Mucosa of stomach (tissue), 1 donor: ENCODE results near the gene MYO1D.
"Not testable (repeated sequence)": the region's sequence is repeated elsewhere in the genome, so short reads cannot be mapped to it uniquely, and the experiment has no call there.

Experiments used
- H3K27me3 ChIP-seq: one replicate; pipeline ENCODE4 v1.7.0; 2013; ENCODE audit warnings: mild to moderate bottlenecking, low read length; ENCODE audit not compliant: control insufficient read depth, insufficient read depth
- H3K36me3 ChIP-seq: one replicate; pipeline ENCODE4 v1.7.0; 2013; ENCODE audit warnings: low read length; ENCODE audit not compliant: control insufficient read depth, insufficient read depth
- H3K4me1 ChIP-seq: one replicate; pipeline ENCODE4 v1.7.0; 2013; ENCODE audit warnings: mild to moderate bottlenecking, low read length; ENCODE audit not compliant: control insufficient read depth, insufficient read depth
- H3K4me3 ChIP-seq: one replicate; pipeline ENCODE4 v1.7.0; 2013; ENCODE audit warnings: low read length
- H3K9ac ChIP-seq: one replicate; pipeline ENCODE4 v1.7.0; 2013; ENCODE audit warnings: mild to moderate bottlenecking, low read length, moderate library complexity
- H3K9me3 ChIP-seq: one replicate; pipeline ENCODE4 v1.7.0; 2013; ENCODE audit warnings: mild to moderate bottlenecking, low read length, moderate library complexity; ENCODE audit not compliant: control insufficient read depth
- donor health status: Pancreatic carcinoma.

MYO1D gene

GRCh38 chr17:32672711-32673110, 204.2 kb downstream of the MYO1D start:
- Histone ChIP-seq H3K4me3 (no peak overlapping the region), H3K4me1 (peaks cover 6% of the 10 kb centered on the region), H3K9me3 (no peaks in the 10 kb centered on the region), H3K27me3 (no peaks in the 10 kb centered on the region), H3K9ac (no peak overlapping the region), H3K36me3 (no peaks in the 10 kb centered on the region)

- Histone ChIP-seq H3K9me3 (no peaks in the 10 kb centered on the region), H3K9ac (no peak overlapping the region), H3K27me3 (no peaks in the 10 kb centered on the region), H3K4me3 (no peak overlapping the region), H3K36me3 (no peaks in the 10 kb centered on the region), H3K4me1 (peaks cover 6% of the 10 kb centered on the region)
These were observed 205.0 kb downstream of the MYO1D start for GRCh38 chr17:32671896-32672295.

DNA sequence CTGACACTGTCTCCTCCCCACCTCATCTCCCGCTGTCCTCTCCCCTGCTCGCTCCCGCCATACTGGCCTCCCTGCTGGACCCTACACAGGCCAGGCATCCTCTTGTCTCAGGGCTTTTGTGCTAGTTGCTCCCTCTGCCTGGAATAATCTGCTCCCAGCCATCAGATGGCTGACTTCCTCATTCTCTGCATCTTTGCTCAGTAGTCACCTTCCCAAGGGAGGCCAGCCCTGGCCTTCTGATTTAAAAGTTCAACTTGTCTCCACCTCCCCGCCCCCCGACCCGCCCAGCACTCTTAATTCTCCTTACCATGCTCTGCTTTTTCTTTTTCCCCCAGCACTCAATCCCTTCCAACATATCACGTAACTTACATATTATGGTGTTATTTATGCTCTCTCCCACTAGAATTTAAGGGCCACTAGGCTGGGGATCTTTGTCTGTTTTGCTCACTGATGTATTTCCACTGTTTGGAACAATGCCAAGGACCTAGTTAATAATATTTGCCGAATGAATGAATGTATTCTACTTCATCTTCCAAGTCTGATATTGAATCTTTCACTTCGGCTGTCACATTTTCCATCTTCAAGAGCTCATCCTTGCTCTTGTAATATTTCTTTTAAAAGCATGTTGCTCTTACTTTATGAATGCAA, 211.9 kb downstream of the MYO1D start:
- no peaks in the 10 kb centered on the region for H3K4me1 ChIP-seq
- no peaks in the 10 kb centered on the region for H3K36me3 ChIP-seq
- no peak overlapping the region for H3K4me3 ChIP-seq
- no peak overlapping the region for H3K9ac ChIP-seq
- no peaks in the 10 kb centered on the region for H3K27me3 ChIP-seq
- no peaks in the 10 kb centered on the region for H3K9me3 ChIP-seq

DNA sequence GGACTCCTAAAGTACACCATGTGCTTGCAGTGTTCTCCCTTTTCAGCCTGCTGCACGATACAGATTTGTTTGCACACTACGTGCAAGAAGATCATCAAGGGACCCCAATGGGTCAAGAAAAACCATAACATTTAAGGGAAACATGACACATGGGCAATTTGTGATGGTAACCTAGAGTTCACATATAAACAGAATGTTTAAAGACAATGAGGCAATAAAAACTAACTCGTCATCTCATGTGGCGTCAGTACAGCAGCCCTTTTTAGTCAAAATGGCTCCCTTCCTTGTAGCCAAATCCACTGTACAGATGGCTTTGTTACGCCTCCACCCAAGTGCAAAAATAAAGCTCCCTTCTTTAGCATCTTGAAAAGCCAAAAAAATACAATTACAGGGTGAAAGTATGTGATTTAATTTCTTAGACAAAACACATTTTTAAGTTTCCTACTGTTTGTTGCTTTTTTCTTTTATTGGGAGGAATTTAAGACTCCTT, 216.4 kb downstream of the MYO1D start:
- Histone ChIP-seq H3K4me3 (no peak overlapping the region), H3K4me1 (no peaks in the 10 kb centered on the region), H3K27me3 (no peaks in the 10 kb centered on the region), H3K9me3 (no peaks in the 10 kb centered on the region), H3K36me3 (no peaks in the 10 kb centered on the region), H3K9ac (no peak overlapping the region)

DNA sequence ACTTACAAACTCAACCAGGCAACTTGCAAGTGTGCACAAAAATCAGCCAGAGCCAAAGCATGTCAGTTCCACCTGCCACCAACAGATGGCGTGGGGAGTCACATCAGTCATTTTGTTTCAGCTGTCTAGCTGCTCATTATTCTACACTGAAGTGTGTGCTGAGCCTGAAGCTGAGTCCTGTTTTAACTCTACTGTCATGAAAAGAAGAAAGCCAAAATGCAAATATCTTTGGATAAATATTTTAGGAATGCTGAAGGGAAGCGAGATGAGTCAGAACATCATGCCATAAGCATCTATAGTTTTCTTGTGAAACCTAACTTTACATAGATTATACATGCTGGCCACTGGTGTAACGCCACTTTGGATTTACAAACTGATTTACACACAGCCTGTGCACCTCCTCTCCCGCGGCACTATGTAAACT, 217.5 kb downstream of the MYO1D start:
- Histone ChIP-seq H3K4me1 (no peaks in the 10 kb centered on the region), H3K4me3 (no peak overlapping the region), H3K9me3 (no peaks in the 10 kb centered on the region), H3K27me3 (no peaks in the 10 kb centered on the region), H3K9ac (no peak overlapping the region), H3K36me3 (no peaks in the 10 kb centered on the region)

GRCh38 chr17:32658470-32659418, 218.2 kb downstream of the MYO1D start:
- H3K9ac ChIP-seq = no peak overlapping the region
- H3K27me3 ChIP-seq = no peaks in the 10 kb centered on the region
- H3K9me3 ChIP-seq = no peaks in the 10 kb centered on the region
- H3K4me1 ChIP-seq = no peaks in the 10 kb centered on the region
- H3K36me3 ChIP-seq = no peaks in the 10 kb centered on the region
- no peak overlapping the region for H3K4me3 ChIP-seq

DNA sequence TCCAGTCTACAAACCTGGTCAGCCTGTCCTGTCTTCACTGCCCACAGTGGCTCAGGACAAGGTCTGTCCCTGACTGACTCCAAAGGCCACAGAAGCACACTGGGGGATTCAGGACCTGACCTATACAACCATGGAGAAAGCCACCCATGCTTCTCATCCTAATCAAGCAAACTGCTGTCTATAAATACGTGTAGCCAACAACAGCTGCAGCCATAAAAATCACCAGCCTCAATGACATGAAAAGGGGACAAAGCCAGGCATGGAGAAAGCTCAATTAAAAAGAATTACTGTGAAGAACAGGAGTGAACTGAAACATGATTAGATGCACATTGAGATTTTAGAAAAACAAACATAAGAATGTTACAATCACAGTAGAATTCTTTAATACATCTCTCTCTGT, 220.0 kb downstream of the MYO1D start:
- no peaks in the 10 kb centered on the region for H3K4me1 ChIP-seq
- no peaks in the 10 kb centered on the region for H3K27me3 ChIP-seq

GRCh38 chr17:32654324-32654723, 222.6 kb downstream of the MYO1D start:
- no peaks in the 10 kb centered on the region for H3K4me1 ChIP-seq
- no peak overlapping the region for H3K9ac ChIP-seq
- no peak overlapping the region for H3K4me3 ChIP-seq
- peaks cover 6% of the 10 kb centered on the region for H3K36me3 ChIP-seq
- H3K27me3 ChIP-seq = no peaks in the 10 kb centered on the region
- H3K9me3 ChIP-seq = no peaks in the 10 kb centered on the region

More for the DNA sequence above, 220.0 kb downstream of the MYO1D start:
- H3K4me3 ChIP-seq = no peak overlapping the region
- H3K36me3 ChIP-seq = no peaks in the 10 kb centered on the region
- no peaks in the 10 kb centered on the region for H3K9me3 ChIP-seq
- H3K9ac ChIP-seq = no peak overlapping the region

- Histone ChIP-seq H3K27me3 (no peaks in the 10 kb centered on the region), H3K36me3 (peaks cover 6% of the 10 kb centered on the region), H3K9ac (no peak overlapping the region), H3K9me3 (no peaks in the 10 kb centered on the region), H3K4me1 (no peaks in the 10 kb centered on the region), H3K4me3 (no peak overlapping the region)
These were observed 225.8 kb downstream of the MYO1D start for GRCh38 chr17:32651084-32651483.

DNA sequence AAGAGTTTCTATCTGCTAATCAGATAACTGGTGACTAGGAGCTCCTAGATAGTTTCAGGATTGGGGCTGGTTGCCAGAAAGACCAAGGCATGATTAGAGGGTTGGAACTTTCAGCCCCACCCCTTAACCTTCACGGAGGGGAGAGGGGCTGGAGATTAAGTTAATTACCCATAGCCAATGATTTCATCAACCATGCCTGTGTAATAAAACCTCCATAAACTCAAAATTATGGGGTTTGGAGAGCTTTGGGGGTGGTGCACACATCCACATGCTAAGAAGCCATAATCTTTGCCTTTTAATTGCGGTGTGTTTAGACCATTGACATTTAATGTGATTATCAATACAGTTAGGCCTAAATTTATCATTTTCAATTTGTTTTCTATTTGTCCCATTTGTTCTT, 228.5 kb downstream of the MYO1D start:
- Histone ChIP-seq H3K36me3 (peaks cover 6% of the 10 kb centered on the region), H3K9me3 (no peaks in the 10 kb centered on the region), H3K4me1 (no peaks in the 10 kb centered on the region), H3K9ac (no peak overlapping the region), H3K27me3 (no peaks in the 10 kb centered on the region), H3K4me3 (no peak overlapping the region)

GRCh38 chr17:32646941-32647340, 230.0 kb downstream of the MYO1D start:
- Histone ChIP-seq H3K36me3 (peaks cover 6% of the 10 kb centered on the region), H3K4me3 (no peak overlapping the region), H3K9ac (no peak overlapping the region), H3K9me3 (no peaks in the 10 kb centered on the region), H3K27me3 (no peaks in the 10 kb centered on the region), H3K4me1 (no peaks in the 10 kb centered on the region)

- H3K4me3 ChIP-seq, H3K9ac ChIP-seq, H3K9me3 ChIP-seq, H3K4me1 ChIP-seq, H3K36me3 ChIP-seq, H3K27me3 ChIP-seq: not testable (repeated sequence)
These were observed 235.4 kb downstream of the MYO1D start for GRCh38 chr17:32641514-32641913.
